Activated CD8-positive, alpha-beta memory T cell treated with anti-CD3 and anti-CD28 coated beads, Interleukin-2, amount 50 U/mL, for 1 hour (primary cell): ENCODE data around the gene ATG7.
"Not testable (repeated sequence)": the region's sequence is repeated elsewhere in the genome, so short reads cannot be mapped to it uniquely, and the experiment has no call there.

Experiments
- DNase-seq: peaks from one replicate; pipeline ENCODE4 v3.0.0-alpha.2; 2020; ENCODE audit errors: extremely low read depth

The ATG7 gene

GRCh38 chr3:11587766-11588165 is 315.6 kb downstream of the ATG7 start:
- no peak for DNase-seq

DNA sequence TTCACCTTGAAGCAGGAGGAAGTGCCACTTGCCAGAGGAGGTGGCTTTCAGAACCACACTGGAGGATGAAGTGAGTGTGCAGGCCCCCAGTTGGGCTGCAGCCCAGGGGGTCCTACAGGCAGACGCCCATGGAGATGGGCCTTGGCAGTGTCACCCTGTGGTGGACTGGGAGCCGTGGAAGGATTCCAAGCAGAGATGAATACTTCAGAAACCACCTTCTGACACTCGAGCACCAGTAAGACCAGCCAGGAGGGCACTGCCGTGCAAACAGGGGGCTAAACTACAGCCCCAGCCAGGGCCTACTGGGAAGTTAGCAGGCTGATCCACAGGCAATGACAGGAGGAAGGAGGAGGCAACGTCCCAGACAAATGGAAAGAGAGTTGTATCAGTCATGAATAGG is 316.1 kb downstream of the ATG7 start:
- no peak for DNase-seq

DNA sequence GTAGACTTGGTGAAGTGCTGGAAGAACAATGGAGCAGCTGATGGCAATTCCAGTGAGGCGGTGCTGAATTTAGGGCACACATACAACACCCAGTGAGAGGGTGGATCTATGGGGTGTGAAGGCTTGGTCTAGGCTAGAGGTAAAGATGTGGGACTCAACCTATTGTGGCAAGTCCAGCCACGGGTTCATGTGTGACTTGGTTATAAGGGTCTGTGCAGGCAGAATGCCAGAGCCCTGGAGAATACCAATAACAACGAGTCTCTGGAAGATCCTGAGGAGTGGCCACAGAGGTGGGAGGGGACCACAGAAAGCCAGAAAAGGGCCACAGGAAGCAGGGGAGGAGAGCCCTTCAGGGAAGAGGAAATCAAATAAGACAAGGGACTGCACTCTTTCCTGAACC is 316.6 kb downstream of the ATG7 start:
- no peak for DNase-seq

GRCh38 chr3:11589706-11590105 is 317.5 kb downstream of the ATG7 start:
- DNase-seq = no peak

DNA sequence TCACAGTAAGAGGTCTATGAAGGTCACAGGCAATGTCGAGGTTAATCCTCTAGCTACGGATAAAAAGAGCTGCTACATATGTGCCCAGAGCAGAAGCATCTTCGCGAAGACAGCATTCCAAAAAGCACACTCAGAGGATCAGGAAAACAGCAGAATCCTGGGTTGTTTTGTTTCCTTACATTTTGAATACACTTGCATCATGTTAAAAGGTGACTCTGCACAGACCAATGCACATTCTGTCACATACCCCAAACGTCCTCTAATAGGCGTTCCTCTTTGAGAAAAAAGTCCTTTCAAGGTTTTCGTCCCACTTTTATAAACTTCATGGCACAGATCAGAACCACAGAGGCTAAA is 318.8 kb downstream of the ATG7 start:
- no peak for DNase-seq

GRCh38 chr3:11591391-11592282 is 319.4 kb downstream of the ATG7 start:
- no peak for DNase-seq

GRCh38 chr3:11592445-11593298 is 320.5 kb downstream of the ATG7 start:
- DNase-seq = no peak

DNA sequence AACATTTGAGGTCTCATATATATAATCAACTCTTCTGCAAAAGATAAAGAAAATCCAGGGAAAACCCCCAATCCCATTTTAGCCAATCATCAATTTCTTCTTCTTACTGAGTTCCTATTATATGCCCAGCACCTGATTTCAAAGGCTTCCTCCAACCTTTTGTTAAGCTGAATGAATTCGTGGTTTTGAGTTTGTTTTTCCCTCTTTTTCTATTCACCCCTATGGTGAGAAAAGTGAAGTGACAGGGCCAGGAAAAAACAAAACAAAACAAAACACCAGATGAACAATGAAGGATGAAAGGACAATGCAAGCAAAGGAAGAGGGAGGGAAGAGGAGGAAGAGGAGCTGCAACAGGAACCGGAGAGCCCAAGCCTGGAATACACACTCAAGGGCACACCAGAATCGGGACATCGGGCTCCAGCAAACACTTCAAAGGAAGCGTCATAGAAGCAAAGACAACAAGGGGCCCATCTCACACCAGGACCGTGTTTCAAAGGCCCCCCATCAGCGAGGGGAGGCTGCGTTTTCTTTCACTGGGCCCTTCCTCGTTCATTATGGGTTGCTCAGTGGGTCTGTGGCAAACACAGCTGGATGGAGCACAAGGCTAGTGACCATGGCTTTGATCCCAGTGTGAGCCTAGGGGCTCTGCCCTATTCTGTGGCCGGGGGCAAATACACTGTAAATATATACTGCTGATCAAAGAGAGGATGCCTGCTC is 321.3 kb downstream of the ATG7 start:
- no peak for DNase-seq

DNA sequence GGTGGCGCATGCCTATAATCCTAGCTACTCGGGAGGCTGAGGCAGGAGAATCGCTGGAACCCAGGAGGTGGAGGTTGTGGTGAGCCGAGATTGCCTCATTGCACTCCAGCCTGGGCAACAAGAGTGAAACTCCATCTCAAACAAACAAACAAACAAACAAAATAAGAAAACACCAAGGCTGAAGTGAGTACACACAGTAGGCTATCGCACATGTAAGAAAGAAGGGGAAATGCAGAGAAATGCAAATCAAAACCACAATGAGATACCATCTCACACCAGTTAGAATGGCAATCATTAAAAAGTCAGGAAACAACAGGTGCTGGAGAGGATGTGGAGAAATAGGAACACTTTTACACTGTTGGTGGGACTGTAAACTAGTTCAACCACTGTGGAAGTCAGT is 322.8 kb downstream of the ATG7 start:
- not testable (repeated sequence) for DNase-seq

GRCh38 chr3:11596387-11596786 is 324.2 kb downstream of the ATG7 start:
- no peak for DNase-seq

- no peak for DNase-seq
These were observed 328.5 kb downstream of the ATG7 start for GRCh38 chr3:11600501-11601282.

DNA sequence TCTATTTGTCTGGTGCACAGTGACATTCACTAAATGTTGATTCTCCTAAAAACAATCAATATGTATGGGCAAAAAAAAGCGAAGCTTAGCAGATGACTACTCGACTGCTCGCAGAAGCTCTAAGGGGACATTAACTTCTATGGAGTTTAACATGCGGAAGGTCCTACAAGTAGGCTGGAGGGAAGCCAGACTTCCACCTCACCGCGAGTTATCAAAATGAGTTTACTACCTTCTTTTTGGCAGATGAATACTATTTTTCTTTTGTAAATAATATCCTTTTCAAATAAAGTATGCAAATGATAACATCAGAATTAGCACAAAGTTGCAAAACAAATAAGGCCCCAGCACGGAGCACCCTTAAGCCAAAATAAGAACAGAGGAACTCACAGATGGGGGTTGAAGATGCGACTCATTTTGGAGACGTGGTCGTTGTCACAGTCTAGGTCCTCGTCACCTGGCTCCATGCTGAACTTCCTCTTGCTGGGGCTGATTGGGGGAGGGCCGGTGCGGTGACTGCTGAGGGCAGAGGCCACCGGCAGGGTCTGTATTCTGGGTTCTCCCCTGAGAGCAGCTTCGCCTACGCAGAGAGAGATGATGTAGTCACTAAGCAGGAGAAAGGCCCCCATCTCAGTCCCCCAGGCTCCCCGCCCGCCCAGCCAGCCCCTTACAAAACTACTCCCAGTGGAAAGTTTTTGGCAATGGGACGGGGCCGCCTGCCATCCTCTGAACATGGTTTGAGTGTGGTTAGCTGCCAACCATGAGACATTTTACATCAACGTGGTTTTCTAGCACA is 329.4 kb downstream of the ATG7 start:
- DNase-seq = no peak

- no peak for DNase-seq
These were observed 330.1 kb downstream of the ATG7 start for GRCh38 chr3:11602239-11602840.

DNA sequence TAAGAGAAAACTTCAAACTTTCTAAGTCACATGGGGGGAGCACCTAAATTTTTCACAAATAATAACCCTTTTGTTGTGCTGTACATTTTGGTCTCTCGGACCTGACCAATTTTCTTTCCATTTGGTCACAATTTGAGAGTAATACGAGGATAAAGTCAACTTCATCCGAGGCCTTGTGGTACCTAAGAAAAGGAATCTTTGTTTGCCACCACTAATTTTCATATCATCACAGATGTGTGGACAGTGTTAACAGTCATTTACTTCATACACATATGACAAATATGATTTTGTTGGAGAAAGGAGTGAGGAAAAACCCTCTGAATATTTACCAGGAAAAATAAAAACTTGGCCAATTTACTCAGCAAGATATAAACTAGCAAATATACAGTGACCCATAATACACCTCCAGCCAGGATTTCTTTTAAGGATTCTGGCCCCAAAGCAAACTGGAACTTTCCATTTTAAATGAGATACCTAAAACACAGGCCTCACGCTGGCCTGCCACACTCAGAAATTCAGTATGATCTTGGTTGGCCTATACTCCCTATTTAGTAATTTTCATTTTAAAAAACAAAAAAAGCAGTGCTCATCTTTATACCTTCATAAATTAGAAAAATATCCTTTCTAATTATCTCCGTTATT is 330.8 kb downstream of the ATG7 start:
- DNase-seq = no peak

DNA sequence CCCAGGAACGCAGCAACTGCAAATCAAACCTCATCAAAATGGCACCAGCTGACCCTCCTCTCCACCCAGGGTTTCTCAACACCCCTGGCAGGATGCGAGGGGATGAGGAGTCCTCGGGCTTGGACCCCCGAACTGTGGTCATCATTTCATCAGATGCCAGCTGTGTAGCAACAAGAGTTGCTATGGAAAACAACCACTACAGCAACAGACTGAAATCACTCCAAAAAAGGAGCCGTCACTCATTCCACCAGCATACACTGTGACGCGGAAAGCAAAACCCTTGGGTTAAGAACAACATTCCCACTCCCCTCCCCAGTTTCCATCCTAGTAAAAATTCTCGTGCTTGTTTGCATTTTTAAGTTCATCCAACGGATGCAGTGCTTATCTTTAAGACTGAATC is 331.4 kb downstream of the ATG7 start:
- no peak for DNase-seq

DNA sequence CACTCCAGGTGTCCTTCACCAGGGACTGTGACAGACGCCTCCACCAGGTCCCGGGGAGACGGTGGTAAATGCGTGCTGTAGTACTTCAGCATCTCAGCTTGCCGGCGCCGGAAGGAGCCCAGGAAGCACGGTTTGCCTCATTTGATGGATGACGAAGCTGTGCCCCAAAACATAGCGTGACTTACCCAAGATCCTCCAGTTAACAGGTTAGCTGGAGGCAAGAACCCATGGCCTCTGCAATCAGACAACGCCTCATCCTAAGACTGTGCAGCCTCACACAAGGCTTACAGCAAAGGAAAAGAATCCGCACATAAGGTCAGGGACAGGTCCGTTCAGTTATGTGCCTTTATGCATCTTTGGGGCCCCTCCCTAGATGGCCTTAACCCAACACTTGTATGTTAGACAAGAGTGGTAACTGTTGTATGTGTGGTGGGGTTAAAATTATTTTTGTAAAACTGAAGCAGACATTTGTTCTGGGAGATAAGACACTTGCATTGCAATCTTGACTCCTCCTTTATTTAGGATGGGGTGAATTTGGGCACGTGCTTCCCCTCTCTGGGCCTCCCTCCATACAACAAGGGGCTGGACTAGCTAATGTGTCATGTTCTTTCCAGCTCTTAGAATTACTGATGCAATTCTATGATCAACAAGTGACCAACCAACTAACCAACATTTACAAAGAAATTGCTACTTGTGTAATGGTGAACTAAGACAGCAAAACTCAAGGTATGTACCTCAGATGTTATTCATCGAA is 332.1 kb downstream of the ATG7 start:
- DNase-seq = no peak

DNA sequence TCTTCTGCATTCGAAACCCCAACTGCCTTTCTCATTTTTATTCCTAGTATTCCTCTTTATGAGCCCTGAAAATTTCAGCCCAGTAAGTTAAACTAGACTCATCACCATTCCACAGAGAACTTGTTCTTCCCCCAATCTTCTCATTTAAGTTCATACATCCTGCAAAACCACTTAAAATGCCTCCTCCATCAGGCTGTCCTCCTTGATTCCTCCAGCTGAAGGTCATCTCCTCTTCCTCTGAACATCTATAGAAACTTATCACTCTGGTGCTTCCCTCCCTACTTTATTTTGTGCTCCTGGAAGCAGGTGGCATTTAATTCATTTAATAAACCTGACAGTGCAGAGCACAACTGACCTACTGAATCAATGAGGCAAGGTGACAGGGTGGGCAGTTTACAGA is 333.2 kb downstream of the ATG7 start:
- DNase-seq = no peak

- DNase-seq = no peak
These were observed 334.0 kb downstream of the ATG7 start for GRCh38 chr3:11606090-11606784.
